GM11168 (cell line): ENCODE data around the gene HSPB6.

ENCODE experiments used
- in situ Hi-C: fragments of 300-500 bp; cut with MboI; formaldehyde crosslinking; loops from one replicate; pipeline ENCODE4 v1.12.0; 2022; ENCODE audit warnings: low sequenced_read_pairs; ENCODE audit not compliant: unreplicated experiment

The HSPB6 gene

DNA sequence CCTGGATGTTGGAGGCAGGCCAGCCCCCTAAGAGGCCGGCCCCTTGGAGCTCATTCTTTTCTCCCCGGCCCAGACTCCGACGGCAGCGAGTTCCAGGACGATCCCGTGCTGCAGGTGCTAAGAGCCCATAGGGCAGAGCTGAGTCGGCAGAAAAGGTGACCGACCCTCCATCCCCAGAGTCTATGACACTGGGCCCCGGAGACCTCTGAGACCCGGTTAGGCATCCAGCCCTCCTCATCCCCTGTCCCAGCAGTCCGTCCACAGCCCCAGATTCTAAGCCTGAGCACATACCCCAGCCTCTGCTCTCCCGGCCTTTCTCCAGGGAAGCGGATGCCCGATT, 11.2 kb upstream of the HSPB6 start:
- in situ Hi-C loops: no loop called here

DNA sequence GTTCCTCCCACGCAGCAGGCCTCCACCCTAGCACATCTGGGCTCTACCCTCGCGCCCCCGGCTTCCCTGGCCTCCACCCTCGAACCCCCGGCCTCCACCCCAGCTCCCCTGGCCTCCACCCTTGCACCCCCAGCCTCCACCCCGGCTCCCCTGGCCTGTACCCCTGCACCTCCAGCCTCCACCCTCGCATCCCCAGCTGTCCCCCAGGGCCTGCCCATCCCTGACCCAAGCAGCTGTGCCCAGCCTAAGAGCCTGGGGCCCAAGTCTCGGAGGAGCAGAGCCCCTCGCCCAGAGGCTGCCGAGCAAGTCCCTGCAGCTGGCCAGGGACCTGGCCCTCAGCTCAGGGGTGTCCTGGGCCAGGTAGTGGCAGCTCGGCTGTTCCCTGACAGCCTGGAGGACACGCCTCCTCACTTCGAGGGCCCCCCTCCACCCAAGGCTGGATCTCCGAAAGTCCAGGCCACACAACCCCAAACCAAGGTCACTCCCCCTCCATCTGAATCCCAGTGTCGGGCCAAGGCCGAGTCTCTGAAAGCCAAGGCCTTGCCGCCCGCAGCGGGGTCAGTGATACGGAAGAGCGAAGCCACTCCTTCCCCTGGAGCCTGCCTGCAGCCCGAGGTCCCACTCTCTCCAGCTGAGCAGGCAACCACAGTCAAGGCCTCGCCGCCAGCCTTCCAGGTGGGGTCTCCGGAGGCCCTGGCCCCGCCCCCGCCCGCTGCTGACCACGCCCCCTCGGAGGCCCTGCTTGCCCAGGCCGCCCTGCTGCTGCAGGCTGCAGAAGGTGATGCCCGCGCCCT, 10.7 kb upstream of the HSPB6 start:
- in situ Hi-C loops: no loop called here

DNA sequence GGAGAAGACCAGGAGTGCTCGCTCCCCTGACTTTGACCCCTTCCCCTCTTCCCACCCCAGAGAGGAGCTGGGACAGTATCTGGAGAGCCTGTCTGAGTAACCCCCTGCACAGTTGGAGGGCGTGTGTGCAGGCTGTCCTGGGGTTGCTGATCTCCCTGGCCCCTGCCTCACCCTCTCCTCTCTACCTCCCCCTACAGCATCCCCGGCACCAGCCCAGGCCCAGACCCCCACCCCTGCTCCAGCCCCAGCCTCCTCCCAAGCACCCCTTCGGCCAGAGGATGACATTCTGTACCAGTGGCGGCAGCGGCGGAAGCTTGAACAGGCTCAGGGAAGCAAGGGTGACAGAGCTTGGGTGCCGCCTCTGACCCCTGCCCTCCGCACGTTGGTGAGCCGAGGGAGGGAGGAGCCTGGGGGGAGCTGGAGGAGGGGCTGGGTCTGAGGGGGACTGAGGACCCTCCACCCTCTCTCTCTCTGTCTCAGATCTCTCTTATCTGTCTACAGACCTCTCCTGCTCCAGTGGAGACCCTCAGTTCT, 9.8 kb upstream of the HSPB6 start:
- in situ Hi-C loops: no loop called here

DNA sequence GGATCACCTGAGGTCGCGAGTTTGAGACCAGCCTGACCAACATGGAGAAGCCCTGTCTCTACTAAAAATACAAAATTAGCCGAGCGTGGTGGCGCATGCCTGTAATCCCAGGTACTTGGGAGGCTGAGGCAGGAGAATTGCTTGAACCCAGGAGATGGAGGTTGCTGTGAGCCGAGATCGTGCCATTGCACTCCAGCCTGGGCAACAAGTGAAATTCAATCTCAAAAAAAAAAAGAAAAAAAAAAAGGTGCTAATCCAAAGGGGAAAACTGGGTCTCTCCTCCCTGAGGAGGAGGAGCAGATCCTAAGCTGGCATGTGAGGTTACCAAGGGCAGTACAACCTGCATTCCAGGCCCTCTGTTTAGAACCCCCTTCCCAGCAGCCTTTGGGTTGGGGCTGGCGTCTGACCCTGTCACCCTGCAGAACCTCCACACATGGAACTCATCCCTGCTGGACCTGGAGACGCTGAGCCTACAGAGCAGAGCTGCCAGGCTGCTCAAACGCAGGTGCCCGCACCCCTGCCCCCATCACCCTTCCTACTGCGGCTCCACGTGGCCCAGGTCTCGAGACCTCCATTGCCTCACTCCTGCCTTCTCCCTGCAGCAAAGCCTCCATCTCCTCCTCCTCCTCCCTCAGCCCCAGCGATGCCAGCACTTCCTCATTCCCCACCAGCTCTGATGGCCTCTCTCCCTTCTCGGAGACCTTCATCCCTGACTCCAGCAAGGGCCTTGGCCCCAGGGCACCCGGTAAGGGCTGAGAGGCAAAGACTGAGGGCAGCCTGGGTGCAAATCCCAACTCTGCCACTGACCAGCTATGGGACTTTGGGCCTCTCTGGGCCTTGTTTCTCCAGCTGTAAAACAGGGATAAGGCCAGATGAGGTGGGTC, 7.8 kb upstream of the HSPB6 start:
- in situ Hi-C loops: no loop called here

DNA sequence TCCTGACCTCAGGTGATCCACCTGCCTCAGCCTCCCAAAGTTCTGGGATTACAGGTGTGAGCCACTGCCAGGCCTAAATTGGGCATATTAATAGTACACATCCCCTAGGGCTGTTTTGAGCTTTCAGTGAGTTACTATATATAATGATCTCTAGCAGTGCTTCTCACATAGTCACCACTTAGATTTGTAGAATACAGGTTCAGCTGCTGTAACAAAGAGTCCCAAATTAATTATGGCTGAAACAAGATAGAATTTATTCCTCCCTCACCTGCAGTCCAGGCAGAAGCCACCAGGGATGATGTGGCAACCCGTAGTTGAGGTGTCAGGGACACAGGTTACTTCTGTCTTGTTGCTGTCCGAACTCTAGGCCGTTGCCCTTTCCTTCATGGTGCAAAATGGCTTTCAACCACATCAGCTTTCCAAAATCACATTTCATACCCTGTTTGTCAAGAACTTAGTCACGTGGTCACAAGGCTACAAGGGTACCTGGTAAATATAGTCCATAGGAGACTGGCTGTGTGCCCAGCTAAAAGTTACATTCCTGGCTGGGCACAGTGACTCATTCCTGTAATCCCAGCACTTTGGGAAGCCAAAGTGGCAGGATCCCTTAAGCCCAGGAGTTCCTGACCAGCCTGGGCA, 4.0 kb upstream of the HSPB6 start:
- in situ Hi-C loops: no loop called here

DNA sequence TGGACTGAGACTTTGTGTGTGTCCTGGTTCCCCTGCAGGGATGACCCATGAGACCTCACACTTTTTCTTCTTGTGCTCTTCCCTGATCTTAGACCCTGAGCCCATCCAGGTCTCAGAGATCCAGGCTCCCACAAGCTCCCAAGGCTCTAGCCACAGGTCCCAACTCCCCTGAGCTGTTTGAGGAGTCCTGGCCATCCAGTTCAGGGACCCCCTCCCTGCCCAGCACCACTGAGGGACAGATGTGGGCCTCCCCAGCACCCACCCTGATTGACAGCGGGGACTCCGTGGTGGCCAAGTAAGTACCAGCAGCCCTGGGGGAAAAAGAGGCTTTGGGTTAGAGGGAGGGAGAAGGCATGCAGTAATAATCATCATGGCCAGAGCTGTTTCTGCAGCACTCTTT, 2.9 kb upstream of the HSPB6 start:
- in situ Hi-C loops: no loop called here

DNA sequence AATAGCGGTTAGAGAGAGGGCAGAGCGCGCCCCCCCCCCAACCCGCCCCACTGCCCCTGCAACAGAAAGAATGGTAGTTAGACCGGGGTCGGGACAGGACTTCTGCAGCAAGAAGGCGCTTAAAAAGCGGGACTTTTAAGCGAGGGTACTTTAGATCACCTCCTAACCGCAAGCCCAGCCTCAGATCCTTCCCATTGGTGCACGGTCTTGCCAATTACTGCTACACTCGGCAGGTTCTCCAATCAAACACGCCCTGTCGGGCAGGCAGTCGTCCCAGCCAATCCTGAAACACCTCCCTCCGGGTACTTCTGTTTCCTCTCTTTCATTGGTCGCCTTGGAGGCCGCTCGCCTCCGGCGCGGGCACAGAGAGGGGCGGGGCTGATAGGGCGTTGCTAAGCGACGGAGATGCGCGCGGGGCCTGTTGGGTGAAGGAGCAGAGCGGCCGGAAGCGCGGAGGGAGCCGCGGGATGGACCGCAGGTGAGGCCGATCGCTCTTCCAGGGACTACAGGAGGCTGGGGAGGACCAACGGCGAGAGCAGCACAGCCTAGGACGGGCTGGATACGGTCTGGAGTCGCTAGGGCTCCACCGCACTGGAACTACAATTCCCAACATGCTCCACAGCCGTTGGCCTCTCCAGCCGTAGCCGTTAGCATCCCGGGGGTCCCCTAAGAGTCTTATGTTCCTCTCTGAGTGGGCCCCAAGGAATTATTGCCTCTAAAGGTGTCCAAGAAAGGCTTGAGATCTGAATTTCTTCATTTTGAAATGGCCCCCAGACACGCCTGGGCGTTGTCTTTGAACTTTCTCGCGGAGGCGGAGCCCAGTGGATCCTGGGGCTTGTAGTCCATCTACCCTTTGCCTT, 1.1 kb upstream of the HSPB6 start, which contains the start of gene PROSER3:
PROSER3 (plus strand) TSS at position 428 of the 860 bp plus-strand sequence; CDS start at position 468, 40 bp downstream.
- in situ Hi-C loops: no loop called here

DNA sequence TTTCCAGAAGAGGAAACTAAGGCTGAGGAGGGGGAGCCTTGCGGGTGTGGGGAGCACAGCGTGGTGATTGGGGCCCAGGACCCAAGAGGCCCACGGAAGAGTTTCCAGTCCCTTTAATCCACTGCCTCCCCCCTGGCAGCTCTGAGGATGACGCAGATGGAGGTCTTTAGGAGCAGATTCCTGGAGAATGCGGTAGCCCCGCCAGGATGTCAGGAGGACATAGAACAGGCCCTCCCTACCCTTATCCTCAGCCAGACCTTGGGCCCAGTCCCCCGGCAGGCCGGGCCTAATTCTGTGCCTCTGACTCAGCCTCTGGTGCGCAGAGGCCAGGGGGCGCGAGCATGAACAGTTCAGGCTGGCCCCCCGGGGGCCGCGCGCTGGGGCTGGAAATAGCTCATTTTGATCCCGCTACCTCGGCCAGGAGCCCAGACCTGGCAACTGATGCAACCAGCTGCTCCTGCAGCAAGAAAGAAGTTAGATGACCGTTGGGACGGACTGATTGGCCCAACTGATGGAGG, 461 bp upstream of the HSPB6 start:
- in situ Hi-C loops: no loop called here

DNA sequence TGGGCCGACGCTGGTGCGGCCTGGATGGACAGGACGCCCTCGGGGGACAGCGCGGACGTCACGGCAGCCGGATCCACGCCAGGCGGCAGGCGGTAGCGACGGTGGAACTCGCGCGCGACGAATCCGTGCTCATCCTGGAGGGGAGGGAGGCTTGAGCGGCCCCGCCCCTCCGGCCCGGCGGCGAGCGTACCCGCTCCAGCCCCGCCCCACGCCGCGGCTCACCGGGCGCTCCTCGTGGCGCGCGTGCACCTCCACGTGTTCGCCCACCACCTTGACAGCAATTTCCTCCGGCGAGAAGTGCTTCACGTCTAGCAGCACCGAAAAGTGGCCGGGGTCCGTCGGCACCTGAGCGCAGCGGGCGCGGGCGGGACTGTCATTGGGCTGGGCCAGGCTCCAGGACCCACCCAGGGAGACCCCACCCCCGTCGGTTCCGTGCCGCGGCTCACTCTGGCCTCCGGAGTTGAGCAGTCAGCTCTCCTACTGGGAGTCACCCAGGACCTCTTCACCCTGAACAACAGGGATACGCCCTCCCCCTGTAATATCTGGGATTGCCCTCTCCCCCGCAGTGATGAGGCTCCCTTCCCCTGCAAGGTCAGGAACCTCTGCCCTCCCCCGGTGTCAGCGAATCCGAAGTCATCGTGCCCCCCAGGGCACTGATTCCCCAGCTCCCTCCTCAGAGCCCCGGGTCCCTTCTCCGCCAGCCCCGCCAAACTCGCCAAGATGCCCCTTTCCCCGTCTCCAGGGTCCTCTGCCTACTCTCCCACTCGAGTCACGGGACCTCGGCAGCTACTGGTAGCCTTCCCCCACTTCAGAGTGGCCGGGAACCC, 1.1 kb downstream of the HSPB6 start:
- in situ Hi-C loops: no loop called here

DNA sequence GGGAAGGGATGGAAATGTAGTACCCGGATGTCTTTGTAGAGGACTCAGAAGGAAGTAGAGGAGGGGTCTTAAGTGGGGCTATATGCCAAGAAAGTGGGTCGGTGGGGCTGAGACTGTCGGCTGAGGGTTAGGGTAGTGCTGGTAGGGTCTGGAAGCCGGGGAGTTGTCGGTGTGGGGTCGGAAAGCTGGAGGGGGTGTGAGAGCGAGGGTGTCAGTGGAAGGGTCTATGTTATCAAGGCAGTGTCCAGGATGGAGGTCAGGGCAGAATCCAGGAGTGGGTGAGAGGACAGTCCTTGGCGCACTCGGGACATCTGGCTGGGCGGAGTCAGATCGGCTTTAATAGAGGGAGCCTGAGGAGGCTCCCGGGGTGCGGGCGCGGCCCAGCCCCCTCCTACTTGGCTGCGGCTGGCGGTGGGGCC, 1.7 kb downstream of the HSPB6 start:
- in situ Hi-C loops: no loop called here

DNA sequence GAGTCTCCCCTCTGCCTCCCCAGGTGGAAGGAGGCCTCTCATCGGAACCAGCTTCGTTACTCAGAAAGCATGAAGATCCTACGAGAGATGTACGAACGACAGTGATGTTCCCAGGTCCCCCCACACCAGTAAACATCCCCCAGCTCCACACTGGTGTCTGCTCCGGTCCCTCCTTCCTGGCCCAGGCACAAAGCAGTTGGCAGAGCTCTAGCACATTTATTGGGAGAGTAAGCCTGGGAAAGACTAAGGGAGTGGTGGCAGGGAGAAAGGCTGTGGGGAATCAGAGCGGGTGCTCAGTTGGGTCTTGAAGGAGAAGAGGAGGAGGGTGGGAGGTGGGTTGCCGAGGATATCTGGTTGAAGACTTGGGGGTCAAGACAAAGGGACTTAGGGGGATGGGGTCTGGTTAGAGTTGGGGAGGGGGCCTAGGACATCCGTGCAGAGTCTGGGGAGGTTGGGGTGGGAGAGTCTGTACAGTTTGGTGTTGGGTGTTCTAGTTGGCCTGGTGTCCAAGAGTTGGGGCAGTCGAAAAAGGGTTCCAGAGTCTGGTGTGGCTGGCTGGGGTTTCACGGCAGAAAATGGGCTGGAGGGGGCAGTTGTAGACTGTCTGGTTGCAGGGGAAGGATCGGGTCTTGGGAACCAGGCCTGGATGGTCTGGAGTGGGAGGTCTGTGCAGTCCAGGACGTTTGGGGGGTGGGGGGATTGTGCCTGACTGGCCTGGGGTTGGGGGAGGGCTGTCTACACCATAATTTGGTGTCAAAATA, 2.3 kb downstream of the HSPB6 start:
- in situ Hi-C loops: no loop called here

DNA sequence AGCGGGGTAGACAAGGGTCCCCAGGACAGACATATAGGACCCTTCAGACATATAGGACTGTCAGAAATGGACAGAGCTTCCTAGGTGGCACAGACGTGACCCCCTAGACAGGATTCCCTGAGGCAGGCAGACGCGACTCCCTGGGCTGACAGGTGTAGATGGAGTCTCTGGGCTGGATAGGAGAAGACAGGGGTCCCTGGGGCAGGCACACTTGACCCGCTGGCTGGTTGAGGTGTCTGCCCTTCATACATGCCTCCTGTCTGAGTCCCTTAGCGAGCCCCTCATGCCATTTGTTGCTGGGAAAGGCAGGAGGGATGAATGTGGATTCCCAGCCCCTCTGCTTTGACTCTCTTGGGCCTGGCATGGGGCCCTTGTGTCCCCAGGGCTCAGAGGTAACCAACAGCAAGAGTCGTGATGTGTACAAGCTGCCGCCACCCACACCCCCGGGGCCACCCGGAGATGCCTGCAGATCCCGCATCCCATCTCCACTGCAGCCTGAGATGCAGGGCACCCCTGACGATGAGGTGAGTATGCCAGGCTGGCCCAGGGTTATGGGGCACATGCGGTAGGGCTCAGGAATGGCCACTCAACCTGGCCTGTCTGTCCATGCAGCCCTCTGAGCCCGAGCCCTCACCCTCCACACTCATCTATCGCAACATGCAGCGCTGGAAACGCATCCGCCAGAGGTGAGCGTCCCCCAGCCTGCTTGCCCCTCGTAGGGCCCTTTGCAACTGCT, 3.0 kb downstream of the HSPB6 start:
- in situ Hi-C loops: no loop called here

DNA sequence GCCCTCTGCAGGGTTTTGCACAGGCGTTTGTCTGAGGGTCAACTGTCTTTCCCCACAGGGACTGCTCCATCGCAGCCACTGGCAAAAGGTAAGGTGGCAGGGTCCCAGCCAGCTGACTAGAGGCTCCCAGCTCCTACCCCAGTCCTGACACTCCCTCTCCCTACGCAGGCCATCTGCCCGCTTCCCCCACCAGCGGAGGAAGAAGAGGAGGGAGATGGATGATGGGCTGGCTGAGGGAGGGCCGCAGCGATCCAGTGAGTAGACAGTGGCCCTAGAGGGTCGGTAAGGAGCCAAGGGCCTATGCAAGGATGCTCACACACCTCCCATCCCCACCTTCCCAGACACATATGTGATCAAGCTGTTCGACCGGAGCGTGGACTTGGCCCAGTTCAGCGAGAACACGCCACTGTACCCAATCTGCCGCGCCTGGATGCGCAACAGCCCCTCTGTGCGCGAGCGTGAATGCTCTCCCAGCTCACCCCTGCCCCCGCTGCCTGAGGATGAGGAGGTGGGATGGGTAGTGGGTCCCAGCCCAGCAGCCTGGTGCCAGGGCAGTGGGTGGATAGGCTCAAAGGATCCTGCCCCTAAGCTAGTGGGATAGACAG, 4.0 kb downstream of the HSPB6 start:
- in situ Hi-C loops: no loop called here

DNA sequence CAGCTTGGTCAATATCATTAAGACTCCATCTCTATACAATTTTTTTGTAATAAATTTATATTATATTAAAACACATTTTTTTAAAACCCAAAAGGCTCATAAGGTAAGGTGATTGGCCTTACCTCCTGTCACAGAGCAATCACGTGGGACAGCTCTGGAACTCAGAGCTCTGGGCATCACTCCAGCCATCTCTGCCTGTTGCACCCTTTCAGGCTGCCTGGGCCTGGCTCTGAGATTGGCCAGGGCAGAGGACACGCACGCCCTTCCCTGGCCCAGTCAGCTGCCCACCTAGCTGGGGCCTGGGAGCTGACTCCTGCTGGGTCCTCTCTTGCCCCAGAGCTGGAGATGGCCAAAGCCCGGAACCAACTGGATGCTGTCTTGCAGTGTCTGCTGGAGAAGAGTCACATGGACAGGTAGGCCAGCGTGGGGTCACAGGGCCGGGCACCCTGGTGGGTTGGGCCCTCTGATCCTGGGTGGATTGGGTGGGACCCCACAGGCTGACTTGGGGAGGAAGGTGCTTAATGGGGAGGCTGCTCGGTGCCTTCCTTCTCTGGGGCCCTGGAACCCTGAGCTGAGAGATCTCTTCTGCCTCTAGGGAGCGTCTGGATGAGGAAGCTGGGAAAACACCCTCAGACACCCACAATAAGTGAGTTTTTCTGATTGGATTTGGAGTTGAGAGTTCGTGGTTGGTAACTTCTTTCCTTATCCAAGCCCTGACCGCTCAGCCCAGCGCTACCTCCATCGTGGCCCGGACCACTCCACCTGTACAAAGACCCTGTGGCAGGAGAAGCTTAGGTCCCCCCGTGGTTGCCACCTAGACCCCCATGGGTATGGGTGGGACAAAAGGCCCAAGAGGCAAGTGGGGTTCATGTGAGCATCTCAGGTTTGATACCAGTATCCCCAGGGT, 4.7 kb downstream of the HSPB6 start:
- in situ Hi-C loops: no loop called here

DNA sequence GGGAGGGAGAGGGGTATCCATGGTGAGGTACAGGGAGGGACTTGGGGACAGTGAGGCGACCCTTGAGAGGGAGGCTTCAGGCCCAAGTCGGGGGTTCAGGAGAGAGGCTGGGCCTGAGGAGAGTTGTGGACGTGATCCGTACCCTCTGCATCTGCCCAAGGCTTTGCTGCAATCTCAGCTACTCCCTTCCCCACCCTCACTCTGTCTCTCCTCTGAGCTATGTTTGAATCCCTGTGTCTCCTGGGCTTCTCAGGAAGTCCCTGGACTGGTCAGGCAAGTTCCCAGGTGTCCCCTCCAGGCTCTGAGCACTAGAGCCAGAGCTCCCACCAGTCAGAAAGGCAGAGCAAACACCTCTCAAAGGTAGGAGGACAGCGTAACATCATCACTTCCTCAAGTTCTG, 6.7 kb downstream of the HSPB6 start:
- in situ Hi-C loops: no loop called here
